Measurements from ENCODE around the gene SERTAD1.
A peak's percentile ranks its signal among the peaks of the same experiment; 100 is the strongest.
"Not testable (repeated sequence)": the region's sequence is repeated elsewhere in the genome, so short reads cannot be mapped to it uniquely, and the experiment has no call there.

Gene SERTAD1

GRCh38 chr19:40443131-40443999 is 17.6 kb upstream of the SERTAD1 start:
- Histone ChIP-seq H3K27ac (peak overlapping the region; percentile 94 to 100), H3K4me3 (peak overlapping the region; percentile 96)
- no peak for TF ChIP-seq CTCF (IDR thresholded peaks at IDR 0.05)

GRCh38 chr19:40442328-40443130 is 16.7 kb upstream of the SERTAD1 start:
- no peak for DNase-seq (ENCODE audit: low spot score)
- H3K4me3 ChIP-seq = peak overlapping the region; percentile 96
- peak overlapping the region; percentile 71 to 100 for H3K27ac ChIP-seq
- TF ChIP-seq CTCF (IDR thresholded peaks at IDR 0.05) = no peak

More at GRCh38 chr19:40443131-40443999, 17.6 kb upstream of the SERTAD1 start:
- DNase-seq (ENCODE audit: low spot score) = peak; percentile 100

GRCh38 chr19:40441719-40442253 is 16.0 kb upstream of the SERTAD1 start:
- Histone ChIP-seq H3K27ac (peak overlapping the region in 1 of 2 donors; percentile 36), H3K4me3 (peak overlapping the region; percentile 96)
- TF ChIP-seq CTCF (IDR thresholded peaks at IDR 0.05) = no peak
- DNase-seq (ENCODE audit: low spot score) = no peak

- DNase-seq (ENCODE audit: low spot score) = no peak
- no peak for TF ChIP-seq CTCF (IDR thresholded peaks at IDR 0.05)
- Histone ChIP-seq H3K27ac (no peak overlapping the region), H3K4me3 (no peak overlapping the region)
Measured at GRCh38 chr19:40438284-40438683, 12.5 kb upstream of the SERTAD1 start.

- Histone ChIP-seq H3K4me3 (peak overlapping the region; percentile 65), H3K27ac (peak overlapping the region; percentile 88 to 92)
- no peak for TF ChIP-seq CTCF (IDR thresholded peaks at IDR 0.05)
- peak; percentile 94 for DNase-seq (ENCODE audit: low spot score)
Measured at GRCh38 chr19:40433391-40434216, 7.8 kb upstream of the SERTAD1 start.

- peak overlapping the region; percentile 88 to 92 for H3K27ac ChIP-seq
Measured at GRCh38 chr19:40432760-40433159, 7.0 kb upstream of the SERTAD1 start.

More at GRCh38 chr19:40432760-40433159, 7.0 kb upstream of the SERTAD1 start:
- peak overlapping the region; percentile 65 for H3K4me3 ChIP-seq
- not testable (repeated sequence) for DNase-seq (ENCODE audit: low spot score)

All from coronary artery (tissue), 2 donors.